BJ (cell line): ENCODE data around the gene CDC14B. TPM values are rescaled to one million over a fixed set of nuclear protein-coding genes. Genes with fewer than 3 reads are reported as not detected.

Experiments used
- CTCF ChIA-PET: fragments of 350-600 bp; formaldehyde crosslinking; extraction: SDS; loops from one replicate; lab custom pipeline; 2021; ENCODE audit warnings: antibody characterized with exemption, inconsistent platforms; lab: Yijun Ruan, JAX
- POLR2A ChIA-PET: fragments of 300-600 bp; sonication (Branson Sonifier 250); formaldehyde crosslinking; extraction: SDS; loops from one replicate; lab custom pipeline; 2021; ENCODE audit warnings: antibody characterized with exemption; lab: Charles Lee
- DNase-seq: peaks from one replicate; pipeline ENCODE4 v3.0.0-alpha.2; 2011; ENCODE audit warnings: low read depth
- H3K27me3 ChIP-seq: 2 replicates; pipeline ENCODE4 v1.6.0; 2011; ENCODE audit warnings: low read length; ENCODE audit not compliant: control insufficient read depth, insufficient read depth
- H3K36me3 ChIP-seq: 2 replicates; pipeline ENCODE4 v1.5.1; 2011; ENCODE audit warnings: low read length; ENCODE audit not compliant: control insufficient read depth, insufficient read depth
- H3K4me3 ChIP-seq: 2 replicates; pipeline ENCODE4 v1.5.1; 2011; ENCODE audit warnings: low read depth, mild to moderate bottlenecking, control low read depth, low read length
- CTCF ChIP-seq: IDR thresholded peaks from 2 replicates; pipeline ENCODE4 v1.5.1; 2011; ENCODE audit warnings: low read depth, mild to moderate bottlenecking, control low read depth, inconsistent platforms, low read length, moderate library complexity; ENCODE audit not compliant: insufficient read depth
- polyA plus RNA-seq: library from polyadenylated mRNA; depleted of rRNA; stranded (reverse); fragments of >200 nt; gene quantifications from 2 replicates; pipeline ENCODE4 v1.2.3, GENCODE V29; 2011

Gene CDC14B
- polyA plus RNA-seq, 1 experiment = 12.1 TPM

- Histone ChIP-seq H3K36me3 (no peaks in the 10 kb centered on the region), H3K27me3 (no peaks in the 10 kb centered on the region), H3K4me3 (no peak overlapping the region)
- no peak for DNase-seq
- CTCF ChIA-PET = no interaction called here
- no peak for TF ChIP-seq CTCF
- POLR2A ChIA-PET = no interaction called here
Measured at GRCh38 chr9:96512240-96512639, 107.4 kb downstream of the CDC14B start.

- DNase-seq = no peak
- Histone ChIP-seq H3K27me3 (no peaks in the 10 kb centered on the region), H3K36me3 (no peaks in the 10 kb centered on the region), H3K4me3 (no peak overlapping the region)
- POLR2A ChIA-PET = interaction anchor here (1.1 kb wide), 1 partner anchor 15 kb away, joined by 3 read pairs; no protein-coding TSS in a partner anchor
- no peak for TF ChIP-seq CTCF
- CTCF ChIA-PET = interaction anchor here (0.7 kb wide), 1 partner anchor 312 kb away, joined by 3 read pairs; no protein-coding TSS in a partner anchor
Measured at GRCh38 chr9:96510258-96510657, 109.4 kb downstream of the CDC14B start.

GRCh38 chr9:96509848-96510247, 109.8 kb downstream of the CDC14B start:
- H3K27me3 ChIP-seq = no peaks in the 10 kb centered on the region
- DNase-seq = no peak
- H3K36me3 ChIP-seq = no peaks in the 10 kb centered on the region
- H3K4me3 ChIP-seq = no peak overlapping the region
- ChIA-PET POLR2A (interaction anchor here (1.1 kb wide), 1 partner anchor 15 kb away, joined by 3 read pairs; no protein-coding TSS in a partner anchor), CTCF (no interaction called here)
- TF ChIP-seq CTCF = no peak

GRCh38 chr9:96509026-96509425, 110.6 kb downstream of the CDC14B start:
- CTCF ChIA-PET = no interaction called here
- no peak for DNase-seq
- H3K27me3 ChIP-seq = no peaks in the 10 kb centered on the region
- POLR2A ChIA-PET = no interaction called here
- no peak overlapping the region for H3K4me3 ChIP-seq
- H3K36me3 ChIP-seq = no peaks in the 10 kb centered on the region
- no peak for TF ChIP-seq CTCF

GRCh38 chr9:96508227-96508940, 111.3 kb downstream of the CDC14B start:
- POLR2A ChIA-PET = no interaction called here
- Histone ChIP-seq H3K36me3 (no peaks in the 10 kb centered on the region), H3K27me3 (no peaks in the 10 kb centered on the region), H3K4me3 (no peak overlapping the region)
- DNase-seq = no peak
- CTCF ChIA-PET = no interaction called here
- no peak for TF ChIP-seq CTCF
